ENCODE data around the gene ZNF628.

ZNF628 gene

GRCh38 chr19:55488986-55489710 is 12.7 kb downstream of the ZNF628 start:
- Histone ChIP-seq H3K4me3 (ENCODE audit: low read depth, low read length) (no peak overlapping the region), H3K9me3 (ENCODE audit: control insufficient read depth, low read length) (no peaks in the 10 kb centered on the region)

GRCh38 chr19:55489711-55490477 is 13.5 kb downstream of the ZNF628 start:
- Histone ChIP-seq H3K79me2 (no peaks in the 10 kb centered on the region), H2AFZ (no peak overlapping the region), H3K9me3 (ENCODE audit: control insufficient read depth, low read length) (no peaks in the 10 kb centered on the region), H3K27me3 (ENCODE audit: control insufficient read depth, insufficient read depth, low read length) (no peaks in the 10 kb centered on the region), H3K27ac (no peak overlapping the region), H3K36me3 (ENCODE audit: control insufficient read depth, insufficient read depth, low read length) (no peaks in the 10 kb centered on the region), H3K4me2 (ENCODE audit: low read length) (no peak overlapping the region), H3K4me1 (peaks cover 5% of the 10 kb centered on the region), H3K4me3 (ENCODE audit: low read depth, low read length) (no peak overlapping the region), H3K9ac (no peak overlapping the region)
- TF ChIP-seq CTCF (IDR thresholded peaks at IDR 0.05), result no peak

More at GRCh38 chr19:55488986-55489710, 12.7 kb downstream of the ZNF628 start:
- Histone ChIP-seq H3K79me2 (no peaks in the 10 kb centered on the region), H3K9ac (no peak overlapping the region), H3K36me3 (ENCODE audit: control insufficient read depth, insufficient read depth, low read length) (no peaks in the 10 kb centered on the region), H3K4me1 (peaks cover 10% of the 10 kb centered on the region), H3K27ac (no peak overlapping the region), H2AFZ (no peak overlapping the region), H3K4me2 (ENCODE audit: low read length) (no peak overlapping the region), H3K27me3 (ENCODE audit: control insufficient read depth, insufficient read depth, low read length) (no peaks in the 10 kb centered on the region)
- TF ChIP-seq CTCF (IDR thresholded peaks at IDR 0.05), result no peak

- H3K27me3 ChIP-seq (ENCODE audit: control insufficient read depth, insufficient read depth, low read length), result no peaks in the 10 kb centered on the region
- no peaks in the 10 kb centered on the region for H3K36me3 ChIP-seq (ENCODE audit: control insufficient read depth, insufficient read depth, low read length)
- H3K9ac ChIP-seq, result no peak overlapping the region
- TF ChIP-seq CTCF (IDR thresholded peaks at IDR 0.05), result no peak
- H3K27ac ChIP-seq, result no peak overlapping the region
- H3K79me2 ChIP-seq, result no peaks in the 10 kb centered on the region
- H3K4me1 ChIP-seq, result peaks cover 5% of the 10 kb centered on the region
- no peak overlapping the region for H3K4me3 ChIP-seq (ENCODE audit: low read depth, low read length)
- H3K9me3 ChIP-seq (ENCODE audit: control insufficient read depth, low read length), result no peaks in the 10 kb centered on the region
- no peak overlapping the region for H3K4me2 ChIP-seq (ENCODE audit: low read length)
- H2AFZ ChIP-seq, result no peak overlapping the region
These were observed 14.3 kb downstream of the ZNF628 start for GRCh38 chr19:55490478-55491432.

- no peak overlapping the region for H3K27ac ChIP-seq
- H3K4me2 ChIP-seq (ENCODE audit: low read length), result peak overlapping the region; percentile 71
- H3K4me3 ChIP-seq (ENCODE audit: low read depth, low read length), result peak overlapping the region; percentile 41
- no peak overlapping the region for H3K9ac ChIP-seq
- no peaks in the 10 kb centered on the region for H3K36me3 ChIP-seq (ENCODE audit: control insufficient read depth, insufficient read depth, low read length)
- peaks cover 5% of the 10 kb centered on the region for H3K4me1 ChIP-seq
- H3K79me2 ChIP-seq, result no peaks in the 10 kb centered on the region
- TF ChIP-seq CTCF (IDR thresholded peaks at IDR 0.05), result no peak
- H2AFZ ChIP-seq, result peak overlapping the region; percentile 68
- no peaks in the 10 kb centered on the region for H3K9me3 ChIP-seq (ENCODE audit: control insufficient read depth, low read length)
- H3K27me3 ChIP-seq (ENCODE audit: control insufficient read depth, insufficient read depth, low read length), result no peaks in the 10 kb centered on the region
These were observed 15.3 kb downstream of the ZNF628 start for GRCh38 chr19:55491546-55492360.
